Measurements from ENCODE around the gene SEMA6B. TPM values are rescaled to one million over a fixed set of nuclear protein-coding genes. Genes with fewer than 3 reads are reported as not detected.

Gene SEMA6B
- total RNA-seq, 1 donor from 2014 or later, result not detected

GRCh38 chr19:4517451-4518057, 41.9 kb downstream of the SEMA6B start:
- H3K4me3 ChIP-seq (ENCODE audit: low read depth, low read length), result no peak overlapping the region
- no peak for TF ChIP-seq CTCF (conservative IDR thresholded peaks at IDR 0.05; ENCODE audit: low read depth, low read length)

DNA sequence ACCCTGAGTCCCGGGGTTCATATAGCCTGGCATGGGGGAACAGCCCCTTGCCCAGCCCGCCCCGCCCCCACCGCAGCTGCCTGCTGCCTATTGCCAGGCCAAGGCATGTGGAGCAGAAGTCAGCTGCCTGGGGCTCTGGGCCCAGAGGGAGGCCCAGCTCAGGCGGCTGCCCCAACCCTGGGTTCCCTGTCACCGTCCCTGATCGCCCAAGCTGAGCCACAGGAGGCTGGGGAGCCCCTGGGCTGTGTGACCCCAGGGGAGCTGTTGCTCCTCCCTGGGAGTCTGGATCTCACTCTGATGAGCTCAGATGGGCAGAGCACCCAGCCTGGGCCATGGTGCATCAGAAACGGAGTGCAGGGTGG, 42.6 kb downstream of the SEMA6B start:
- H3K4me3 ChIP-seq (ENCODE audit: low read depth, low read length), result no peak overlapping the region
- DNase-seq (ENCODE audit: low read depth), result no peak
- no peak for TF ChIP-seq CTCF (conservative IDR thresholded peaks at IDR 0.05; ENCODE audit: low read depth, low read length)

More at GRCh38 chr19:4517451-4518057, 41.9 kb downstream of the SEMA6B start:
- DNase-seq (ENCODE audit: low read depth), result no peak

DNA sequence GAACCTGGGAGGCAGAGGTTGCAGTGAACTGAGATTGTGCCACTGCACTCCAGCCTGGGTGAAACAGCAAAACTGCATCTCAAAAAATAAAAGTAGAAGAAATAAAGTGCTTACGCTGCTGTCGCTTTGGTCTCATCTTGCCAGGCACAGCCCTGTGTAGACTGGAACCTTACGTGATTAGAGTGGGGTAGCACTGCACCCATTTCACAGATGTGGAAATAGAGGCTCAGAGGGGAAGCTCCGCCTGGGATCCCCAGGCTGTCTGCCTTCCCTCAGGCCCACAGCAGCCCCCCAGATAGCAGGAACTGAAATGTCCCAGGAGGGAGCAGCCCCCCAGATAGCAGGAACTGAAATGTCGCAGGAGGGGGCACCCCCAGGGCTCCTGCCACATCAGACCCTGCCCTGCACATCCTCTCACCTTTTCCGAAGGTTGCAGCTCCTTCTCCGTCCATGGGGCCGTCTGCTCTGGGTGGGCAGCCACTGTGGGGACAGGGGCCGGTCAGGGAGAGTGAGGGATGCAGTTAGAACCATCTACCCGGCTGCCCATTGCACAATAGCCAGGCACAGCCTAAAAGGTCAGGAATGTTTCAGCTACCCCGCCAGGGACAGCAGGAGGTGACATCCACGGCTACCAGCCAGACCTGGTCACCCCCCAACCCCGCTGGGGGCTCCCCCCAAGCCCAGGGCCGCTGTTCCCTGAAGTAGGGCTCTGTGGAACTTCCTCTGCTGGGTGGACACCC, 43.1 kb downstream of the SEMA6B start:
- no peak overlapping the region for H3K4me3 ChIP-seq (ENCODE audit: low read depth, low read length)
- no peak for DNase-seq (ENCODE audit: low read depth)
- no peak for TF ChIP-seq CTCF (conservative IDR thresholded peaks at IDR 0.05; ENCODE audit: low read depth, low read length)

DNA sequence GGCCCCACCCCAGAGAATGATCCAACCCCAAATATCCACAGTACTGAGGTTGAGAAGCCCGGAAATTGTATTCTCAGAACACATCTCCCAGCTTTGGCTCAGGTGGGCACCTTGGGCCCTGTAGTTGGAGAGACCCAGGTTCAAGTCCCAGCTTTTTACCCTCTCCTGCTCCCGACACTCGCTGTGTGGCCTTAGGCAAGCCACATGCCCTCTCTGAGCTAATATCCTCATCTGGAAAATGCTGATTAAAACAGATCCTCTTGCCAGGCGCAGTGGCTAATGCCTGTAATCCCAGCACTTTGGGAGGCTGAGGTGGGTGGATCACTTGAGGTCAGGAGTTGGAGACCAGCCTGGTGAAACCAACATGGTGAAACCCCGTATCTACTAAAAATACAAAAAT, 43.8 kb downstream of the SEMA6B start:
- TF ChIP-seq CTCF (conservative IDR thresholded peaks at IDR 0.05; ENCODE audit: low read depth, low read length), result no peak
- no peak for DNase-seq (ENCODE audit: low read depth)
- no peak overlapping the region for H3K4me3 ChIP-seq (ENCODE audit: low read depth, low read length)

- H3K4me3 ChIP-seq (ENCODE audit: low read depth, low read length), result no peak overlapping the region
- no peak for DNase-seq (ENCODE audit: low read depth)
- TF ChIP-seq CTCF (conservative IDR thresholded peaks at IDR 0.05; ENCODE audit: low read depth, low read length), result no peak
These were observed 46.2 kb downstream of the SEMA6B start for GRCh38 chr19:4513248-4513647.

- no peak for DNase-seq (ENCODE audit: low read depth)
- no peak for TF ChIP-seq CTCF (conservative IDR thresholded peaks at IDR 0.05; ENCODE audit: low read depth, low read length)
- no peak overlapping the region for H3K4me3 ChIP-seq (ENCODE audit: low read depth, low read length)
These were observed 47.4 kb downstream of the SEMA6B start for GRCh38 chr19:4512070-4512469.
